Prostate gland (tissue), 2 donors: ENCODE results near the gene SLCO4A1. TPM values are rescaled to one million over a fixed set of nuclear protein-coding genes. Genes with fewer than 3 reads are reported as not detected.

Experiments
- DNase-seq: peaks from one replicate; pipeline ENCODE4 v3.0.0-alpha.2; 2019; ENCODE audit warnings: low spot score
- H3K27ac ChIP-seq, 2 donors: fragments of 200-600 bp; sonication (generic); 2 replicates each; pipeline ENCODE4 v1.5.1; 2017 to 2019
- H3K27me3 ChIP-seq: fragments of 200-600 bp; sonication (generic); replicated peaks from 2 replicates; pipeline ENCODE4 v1.5.1; 2019; ENCODE audit not compliant: insufficient read depth
- H3K36me3 ChIP-seq, 2 donors: fragments of 200-600 bp; sonication (generic); 1 replicate in 1 of 2; 2 replicates in 1 of 2; pipeline versions ENCODE4 v1.5.1 to v1.8.1; 2017 to 2019
- H3K4me1 ChIP-seq: fragments of 200-600 bp; sonication (generic); replicated peaks from 2 replicates; pipeline ENCODE4 v1.5.1; 2019
- H3K4me3 ChIP-seq, 2 donors: fragments of 200-600 bp; sonication (generic); 2 replicates each; pipeline ENCODE4 v1.5.1; 2017 to 2019
- H3K9me3 ChIP-seq: fragments of 200-600 bp; sonication (generic); 2 replicates; pipeline ENCODE4 v1.5.1; 2017
- CTCF ChIP-seq, 4 experiments: fragments of 200-600 bp in 2 of 4; fragments of 450-650 bp in 2 of 4; sonication (generic) in 2 of 4; IDR thresholded peaks; 1 replicate in 3 of 4; 2 replicates in 1 of 4; pipeline ENCODE4 v1.5.1; 2016 to 2019; ENCODE audit warnings: antibody characterized with exemption in 4 of 4, mild to moderate bottlenecking in 2 of 4, moderate library complexity in 2 of 4
- POLR2A ChIP-seq: fragments of 450-650 bp; IDR thresholded peaks from one replicate; pipeline ENCODE4 v1.6.1; 2016; ENCODE audit warnings: antibody characterized with exemption, mild to moderate bottlenecking
- POLR2AphosphoS5 ChIP-seq: sonication (generic); formaldehyde crosslinking; IDR thresholded peaks from one replicate; pipeline ENCODE4 v1.6.1; 2017; ENCODE audit warnings: antibody characterized with exemption
- WGBS: methylation state at CpG from one replicate; pipeline ENCODE4 v1.1.5; 2018; 5-methylcytosine and 5-hydroxymethylcytosine counted together
- intact Hi-C: fragments of 100-400 bp; cut with DNase I; formaldehyde crosslinking; loops from one replicate; pipeline ENCODE4 v1.14.2; 2022
- total RNA-seq, 2 donors: library from RNA; depleted of rRNA; stranded (reverse); fragments of >200 nt; gene quantifications; one replicate each; pipeline ENCODE4 v1.1.0, GENCODE V29; 2016

Gene SLCO4A1
- total RNA-seq, 2 donors from 2014 or later: 4.5 to 12.3 TPM

GRCh38 chr20:62661647-62662046 lies 19.3 kb downstream of the SLCO4A1 start:
- H3K4me1 ChIP-seq: no peaks in the 10 kb centered on the region
- H3K9me3 ChIP-seq: no peaks in the 10 kb centered on the region
- no peaks in the 10 kb centered on the region for H3K27me3 ChIP-seq
- no peak for DNase-seq
- TF ChIP-seq POLR2A (no peak), POLR2AphosphoS5 (no peak), CTCF (IDR thresholded peaks at IDR 0.05) (no peak)
- H3K27ac ChIP-seq: no peak overlapping the region
- intact Hi-C loops: no loop called here
- no peaks in the 10 kb centered on the region for H3K36me3 ChIP-seq
- H3K4me3 ChIP-seq: no peak overlapping the region
- 61% methylated on average over 7 of the region's 11 CpGs for WGBS

- TF ChIP-seq POLR2AphosphoS5 (no peak), POLR2A (no peak), CTCF (IDR thresholded peaks at IDR 0.05) (no peak)
- Histone ChIP-seq H3K4me3 (no peak overlapping the region), H3K27ac (no peak overlapping the region), H3K9me3 (no peaks in the 10 kb centered on the region), H3K27me3 (no peaks in the 10 kb centered on the region), H3K36me3 (no peaks in the 10 kb centered on the region), H3K4me1 (no peaks in the 10 kb centered on the region)
- 43% methylated on average over 6 of the region's 6 CpGs for WGBS
- intact Hi-C loops: no loop called here
- no peak for DNase-seq
Measured at GRCh38 chr20:62662422-62662821, 20.1 kb downstream of the SLCO4A1 start.

GRCh38 chr20:62663145-62664018 lies 21.1 kb downstream of the SLCO4A1 start:
- Histone ChIP-seq H3K4me1 (no peaks in the 10 kb centered on the region), H3K27me3 (peaks cover 4% of the 10 kb centered on the region), H3K4me3 (no peak overlapping the region), H3K9me3 (no peaks in the 10 kb centered on the region), H3K27ac (no peak overlapping the region), H3K36me3 (no peaks in the 10 kb centered on the region)
- no peak for DNase-seq
- intact Hi-C loops: no loop called here
- WGBS: 80% methylated on average over 24 of the region's 24 CpGs
- TF ChIP-seq CTCF (IDR thresholded peaks at IDR 0.05) (no peak), POLR2AphosphoS5 (no peak), POLR2A (no peak)

- 91% methylated on average over 16 of the region's 18 CpGs for WGBS
- no peaks in the 10 kb centered on the region for H3K4me1 ChIP-seq
- intact Hi-C loops: no loop called here
- H3K4me3 ChIP-seq: no peak overlapping the region
- H3K27me3 ChIP-seq: peaks cover 4% of the 10 kb centered on the region
- no peaks in the 10 kb centered on the region for H3K9me3 ChIP-seq
- H3K27ac ChIP-seq: no peak overlapping the region
- TF ChIP-seq POLR2AphosphoS5 (no peak), POLR2A (no peak), CTCF (IDR thresholded peaks at IDR 0.05) (no peak)
- no peaks in the 10 kb centered on the region for H3K36me3 ChIP-seq
- DNase-seq: no peak
Measured at GRCh38 chr20:62664019-62664971, 22.0 kb downstream of the SLCO4A1 start.
